ENCODE measurements around the gene PNKD. TPM values are rescaled to one million over a fixed set of nuclear protein-coding genes. Genes with fewer than 3 reads are reported as not detected.

Gene PNKD
- total and polyA plus RNA-seq, 8 donors: 35.1 to 121 (median 111) TPM

DNA sequence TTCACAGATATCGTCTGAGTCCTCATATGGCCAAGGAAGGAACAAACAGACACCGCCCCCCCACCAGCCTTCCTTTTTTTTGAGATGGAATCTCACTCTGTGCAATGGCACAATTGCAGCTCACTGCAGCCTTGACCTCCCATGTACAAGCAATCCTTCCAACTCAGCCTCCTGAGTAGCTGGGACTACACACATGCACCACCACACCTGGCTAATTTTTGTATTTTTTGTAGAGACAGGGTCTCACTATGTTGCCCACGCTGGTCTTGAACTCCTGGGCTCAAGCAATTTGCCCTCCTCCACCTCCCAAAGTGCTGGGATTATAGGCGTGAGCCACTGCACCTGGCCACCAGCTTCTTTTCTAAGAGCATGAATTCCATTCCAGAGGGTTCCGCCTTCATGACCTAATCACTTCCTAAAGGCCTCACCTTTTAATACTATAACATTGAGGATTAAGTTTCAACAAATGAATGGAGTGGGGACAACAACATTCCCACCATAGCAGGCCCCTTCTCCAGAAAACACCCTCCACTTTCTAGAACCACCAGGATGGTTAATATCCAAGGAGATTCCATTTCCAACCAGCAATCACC lies 24.2 kb downstream of the PNKD start:
- peak overlapping the region; percentile 90 to 100 (median 99) for H3K27ac ChIP-seq

DNA sequence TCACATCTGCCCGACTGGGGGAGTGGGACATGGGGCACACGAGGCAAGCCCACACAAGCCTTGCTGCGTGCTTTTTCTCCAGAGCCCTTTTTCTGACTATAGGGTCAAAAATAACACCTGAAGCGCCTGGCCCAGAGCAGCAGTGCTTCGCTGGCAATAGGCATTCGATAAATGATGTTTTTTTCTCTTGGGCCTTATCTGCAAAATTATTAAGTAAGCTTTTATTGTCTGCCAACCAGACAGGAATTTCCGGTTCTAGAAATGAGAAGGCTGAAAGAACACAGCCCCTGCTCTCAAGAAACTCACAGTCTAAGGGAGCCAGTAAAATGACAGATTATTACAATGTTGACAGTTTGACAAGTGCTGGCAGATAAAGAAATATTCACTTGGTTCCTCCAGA lies 24.7 kb downstream of the PNKD start:
- Histone ChIP-seq H3K36me3 (no peaks in the 10 kb centered on the region), H3K4me1 (peaks cover 37 to 72% (median 61%) of the 10 kb centered on the region in 4 donors), H3K4me3 (no peak overlapping the region), H3K27ac (peak overlapping the region; percentile 90 to 100 (median 99)), H3K27me3 (no peaks in the 10 kb centered on the region), H3K9me3 (no peaks in the 10 kb centered on the region)
- TF ChIP-seq, protein P1, sequence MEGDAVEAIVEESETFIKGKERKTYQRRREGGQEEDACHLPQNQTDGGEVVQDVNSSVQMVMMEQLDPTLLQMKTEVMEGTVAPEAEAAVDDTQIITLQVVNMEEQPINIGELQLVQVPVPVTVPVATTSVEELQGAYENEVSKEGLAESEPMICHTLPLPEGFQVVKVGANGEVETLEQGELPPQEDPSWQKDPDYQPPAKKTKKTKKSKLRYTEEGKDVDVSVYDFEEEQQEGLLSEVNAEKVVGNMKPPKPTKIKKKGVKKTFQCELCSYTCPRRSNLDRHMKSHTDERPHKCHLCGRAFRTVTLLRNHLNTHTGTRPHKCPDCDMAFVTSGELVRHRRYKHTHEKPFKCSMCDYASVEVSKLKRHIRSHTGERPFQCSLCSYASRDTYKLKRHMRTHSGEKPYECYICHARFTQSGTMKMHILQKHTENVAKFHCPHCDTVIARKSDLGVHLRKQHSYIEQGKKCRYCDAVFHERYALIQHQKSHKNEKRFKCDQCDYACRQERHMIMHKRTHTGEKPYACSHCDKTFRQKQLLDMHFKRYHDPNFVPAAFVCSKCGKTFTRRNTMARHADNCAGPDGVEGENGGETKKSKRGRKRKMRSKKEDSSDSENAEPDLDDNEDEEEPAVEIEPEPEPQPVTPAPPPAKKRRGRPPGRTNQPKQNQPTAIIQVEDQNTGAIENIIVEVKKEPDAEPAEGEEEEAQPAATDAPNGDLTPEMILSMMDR (IDR thresholded peaks at IDR 0.05): no peak
- TF ChIP-seq POLR2AphosphoS5 (IDR thresholded peaks at IDR 0.05): peak in 2 of 3 donors; percentile 60 to 67
- peak in 1 of 2 donors; percentile 93 for DNase-seq
- intact Hi-C loops (cut with DNase I; ENCODE audit: low total_unique reads): loop anchor here (5.0 kb wide), 1 partner anchor 62 kb away; the partner anchor contains the start of gene CATIP
- WGBS, 5 donors: 30 to 51% (median 35%) methylated on average over 7 of the region's 7 CpGs

More for the DNA sequence above, 24.2 kb downstream of the PNKD start:
- peak; percentile 54 to 74 for DNase-seq
- TF ChIP-seq, protein P1 (IDR thresholded peaks at IDR 0.05): no peak
- TF ChIP-seq EP300 (IDR thresholded peaks at IDR 0.05) (no peak), POLR2A (IDR thresholded peaks at IDR 0.05) (no peak)
- no peaks in the 10 kb centered on the region for H3K27me3 ChIP-seq
- WGBS, 5 donors: 30 to 66% (median 49%) methylated on average over 5 of the region's 5 CpGs
- H3K4me1 ChIP-seq: peaks cover 41 to 77% (median 66%) of the 10 kb centered on the region in 4 donors
- no peaks in the 10 kb centered on the region for H3K36me3 ChIP-seq
- intact Hi-C loops (cut with DNase I; ENCODE audit: low total_unique reads): loop anchor here (5.0 kb wide), 1 partner anchor 63 kb away; the partner anchor contains the start of gene CATIP
- no peaks in the 10 kb centered on the region for H3K9me3 ChIP-seq
- no peak overlapping the region for H3K4me3 ChIP-seq

DNA sequence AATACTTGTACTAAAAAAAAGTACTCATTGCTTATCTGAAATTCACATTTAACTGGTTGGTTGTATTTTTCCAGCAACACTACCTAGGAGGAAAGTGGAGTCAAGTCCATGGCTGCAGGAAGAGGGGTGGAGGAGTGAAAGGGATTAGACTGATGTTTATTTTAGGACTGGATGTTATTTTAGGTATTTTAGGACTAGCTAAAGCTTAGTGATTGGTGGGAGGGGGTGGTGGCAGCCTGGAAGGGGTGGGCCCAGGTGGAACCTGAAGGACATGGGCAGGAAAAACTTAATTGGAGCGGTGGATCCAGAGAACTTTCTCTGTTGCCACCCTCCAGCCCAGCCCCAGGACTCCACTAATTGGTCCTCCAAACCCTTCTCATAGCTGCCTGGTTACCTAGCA lies 25.9 kb downstream of the PNKD start:
- Histone ChIP-seq H3K36me3 (no peaks in the 10 kb centered on the region), H3K27ac (peak overlapping the region; percentile 81 to 100 (median 99)), H3K4me1 (peaks cover 26 to 64% (median 52%) of the 10 kb centered on the region in 4 donors), H3K9me3 (no peaks in the 10 kb centered on the region), H3K4me3 (no peak overlapping the region), H3K27me3 (no peaks in the 10 kb centered on the region)
- WGBS, 5 donors: 48 to 60% (median 59%) methylated on average over 1 of the region's 1 CpG
- no peak for DNase-seq
- intact Hi-C loops (cut with DNase I; ENCODE audit: low total_unique reads): loop anchor here (5.0 kb wide), 1 partner anchor 61 kb away; the partner anchor contains the start of gene CATIP
- TF ChIP-seq EP300 (IDR thresholded peaks at IDR 0.05): no peak
- TF ChIP-seq, protein P1 (IDR thresholded peaks at IDR 0.05): no peak
- TF ChIP-seq POLR2A (IDR thresholded peaks at IDR 0.05): no peak
- TF ChIP-seq POLR2AphosphoS5 (IDR thresholded peaks at IDR 0.05): no peak

DNA sequence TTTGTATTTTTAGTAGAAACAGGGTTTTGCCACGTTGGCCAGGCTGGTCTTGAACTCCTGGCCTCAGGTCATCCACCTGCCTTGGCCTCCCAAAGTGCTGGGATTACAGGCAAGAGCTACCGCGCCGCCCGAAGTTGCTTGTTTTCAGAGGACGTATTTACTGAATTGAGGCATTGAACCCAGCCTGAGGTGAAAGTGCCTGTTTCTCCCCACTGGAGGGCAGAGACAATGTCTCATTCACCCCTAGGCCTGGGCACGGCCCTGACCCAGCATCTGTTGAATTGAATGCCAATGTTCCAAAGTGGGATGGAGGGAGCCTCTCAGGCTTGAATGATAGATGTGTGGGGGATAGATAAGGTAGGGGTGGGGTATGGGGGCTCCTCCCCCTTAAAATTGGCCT lies 26.5 kb downstream of the PNKD start:
- intact Hi-C loops (cut with DNase I; ENCODE audit: low total_unique reads): loop anchor here (5.0 kb wide), 1 partner anchor 60 kb away; the partner anchor contains the start of gene CATIP
- Histone ChIP-seq H3K4me1 (peaks cover 26 to 69% (median 51%) of the 10 kb centered on the region in 4 donors), H3K27ac (peak overlapping the region; percentile 81 to 100 (median 99)), H3K36me3 (no peaks in the 10 kb centered on the region), H3K4me3 (no peak overlapping the region), H3K27me3 (no peaks in the 10 kb centered on the region), H3K9me3 (no peaks in the 10 kb centered on the region)
- TF ChIP-seq, protein P1 (IDR thresholded peaks at IDR 0.05): no peak
- TF ChIP-seq POLR2A (IDR thresholded peaks at IDR 0.05) (no peak), POLR2AphosphoS5 (IDR thresholded peaks at IDR 0.05) (no peak), EP300 (IDR thresholded peaks at IDR 0.05) (no peak)
- DNase-seq: no peak
- 62 to 82% (median 73%) methylated on average over 2 to 7 of the region's 7 CpGs for WGBS, 5 donors

All from stomach (tissue), 9 donors.